Activated B cell treated with CpG ODN at 0.5 μM for 24 hours (primary cell): ENCODE measurements around the gene PURA. TPM values are rescaled to one million over a fixed set of nuclear protein-coding genes. Genes with fewer than 3 reads are reported as not detected.

Experiments
- ATAC-seq: fragments of 200-7000 bp; cut with Tn5 transposase; one replicate; pipeline ENCODE4 v1.10.0; 2021; ENCODE audit warnings: low read depth, mild to moderate bottlenecking, moderate library complexity
- CTCF ChIA-PET: fragments of 350-600 bp; sonication (Branson Sonifier 250); formaldehyde crosslinking; loops from one replicate; lab custom pipeline; 2021; ENCODE audit warnings: antibody characterized with exemption; lab: Charles Lee
- POLR2A ChIA-PET: fragments of 350-600 bp; sonication (Branson Sonifier 250); formaldehyde crosslinking; loops from one replicate; lab custom pipeline; 2021; ENCODE audit warnings: antibody characterized with exemption; lab: Charles Lee
- DNase-seq: peaks from one replicate; pipeline ENCODE4 v3.0.0; 2022
- H3K27ac Mint-ChIP-seq: one replicate; pipeline ENCODE4 v1.8.0; 2020; ENCODE audit warnings: mixed read lengths
- H3K27me3 Mint-ChIP-seq: one replicate; pipeline ENCODE4 v1.8.0; 2021; ENCODE audit warnings: mixed read lengths
- H3K36me3 Mint-ChIP-seq: one replicate; pipeline ENCODE4 v1.8.0; 2021; ENCODE audit warnings: low read depth, mixed read lengths
- H3K4me1 Mint-ChIP-seq: one replicate; pipeline ENCODE4 v1.8.0; 2021; ENCODE audit warnings: mixed read lengths
- H3K4me3 Mint-ChIP-seq: one replicate; pipeline ENCODE4 v1.8.0; 2020; ENCODE audit warnings: mild to moderate bottlenecking, mixed read lengths
- H3K9me3 Mint-ChIP-seq: one replicate; pipeline ENCODE4 v1.8.0; 2020; ENCODE audit warnings: mixed read lengths
- CTCF ChIP-seq: fragments of 200-600 bp; IDR thresholded peaks from one replicate; pipeline ENCODE4 v1.8.0; 2022; ENCODE audit warnings: antibody characterized with exemption, mild to moderate bottlenecking
- intact Hi-C: fragments of 100-400 bp; cut with micrococcal nuclease; formaldehyde crosslinking; loops from one replicate; pipeline ENCODE4 v1.15.1; 2024
- total RNA-seq: library from RNA; stranded (reverse); gene quantifications from 2 replicates; pipeline ENCODE4 v1.2.3, GENCODE V29; 2022

Gene PURA
- total RNA-seq, 1 donor from 2014 or later = 14.9 TPM

DNA sequence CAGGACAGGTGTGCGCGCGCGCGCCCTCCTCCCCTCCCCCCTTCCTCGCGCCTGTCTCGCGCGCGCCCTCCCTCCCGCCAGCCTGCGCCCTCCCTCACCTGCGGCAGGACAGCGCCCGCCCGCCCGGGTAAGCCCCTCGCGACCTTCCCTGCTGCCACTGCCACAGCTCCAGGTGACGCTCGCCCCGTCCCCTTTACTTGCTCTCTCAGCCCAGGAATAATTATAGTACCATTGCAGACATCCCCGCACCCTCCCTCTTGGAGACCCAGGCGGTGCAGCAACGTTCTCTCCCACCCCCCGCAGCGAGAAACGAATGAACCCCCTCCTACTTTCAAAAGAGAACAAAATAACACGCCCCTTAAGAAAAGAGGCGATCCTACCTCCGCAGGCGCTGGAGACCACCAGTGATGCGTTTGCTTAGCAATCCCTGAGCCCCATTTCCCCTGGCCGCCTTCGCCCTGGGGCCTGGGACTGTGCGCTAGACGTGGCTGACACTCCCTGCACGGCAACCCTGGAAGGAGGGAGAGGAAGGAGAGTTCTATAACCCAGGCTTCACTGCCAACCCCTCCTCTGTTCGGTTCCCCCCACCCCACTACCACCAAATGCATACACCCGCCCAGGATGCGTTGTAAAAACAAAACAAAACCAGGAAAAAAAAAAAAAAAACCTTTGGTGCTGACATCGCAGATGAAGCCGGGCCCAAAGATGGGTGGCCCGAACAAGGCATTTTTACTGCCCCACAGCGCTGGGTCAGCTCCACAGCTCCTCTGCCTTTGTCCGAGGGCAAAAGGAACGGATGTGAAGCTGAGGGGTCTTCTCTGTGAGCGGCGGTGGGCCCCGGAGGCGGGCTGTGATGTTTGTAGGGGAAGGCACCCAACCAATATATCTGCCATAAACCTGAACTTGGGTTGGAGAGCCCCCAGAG lies 5.6 kb upstream of the PURA start:
- ChIA-PET POLR2A (interaction anchor here (0.6 to 2.4 kb wide), 18 partner anchors 8 to 1643 kb away, joined by 3 to 16 read pairs (median 4); partner anchors contain the start of genes ANKHD1, CYSTM1, EGR1 and TMCO6), CTCF (interaction anchor here (1.0 to 2.4 kb wide), 5 partner anchors 16 to 36 kb away, joined by 3 to 13 read pairs (median 4); no protein-coding TSS in a partner anchor)
- ATAC-seq (no peak), DNase-seq (peak; percentile 22)
- H3K36me3 Mint-ChIP-seq = peaks cover 7% of the 10 kb centered on the region
- intact Hi-C loops = loop anchor here (5.0 to 10.0 kb wide), 3 partner anchors 261 to 1534 kb away; partner anchors contain the start of gene HSPA9
- peaks cover 52% of the 10 kb centered on the region for H3K4me1 Mint-ChIP-seq
- H3K27me3 Mint-ChIP-seq = peaks cover 10% of the 10 kb centered on the region
- H3K27ac Mint-ChIP-seq = peak overlapping the region; percentile 97
- no peaks in the 10 kb centered on the region for H3K9me3 Mint-ChIP-seq
- peak overlapping the region; percentile 98 for H3K4me3 Mint-ChIP-seq
- no peak for TF ChIP-seq CTCF

- no peak for DNase-seq
- intact Hi-C loops = loop anchor here (5.0 to 10.0 kb wide), 3 partner anchors 262 to 1534 kb away; partner anchors contain the start of gene HSPA9
- ChIA-PET CTCF (interaction anchor here (1.0 to 1.7 kb wide), 2 partner anchors 35 to 37 kb away, joined by 4 to 6 read pairs; no protein-coding TSS in a partner anchor), POLR2A (interaction anchor here (0.6 to 1.8 kb wide), 6 partner anchors 9 to 1861 kb away, joined by 3 to 8 read pairs (median 4); no protein-coding TSS in a partner anchor)
- Mint-ChIP-seq H3K36me3 (peaks cover 7% of the 10 kb centered on the region), H3K9me3 (no peaks in the 10 kb centered on the region), H3K4me3 (peak overlapping the region; percentile 98), H3K4me1 (peaks cover 55% of the 10 kb centered on the region), H3K27me3 (peaks cover 6% of the 10 kb centered on the region), H3K27ac (peak overlapping the region; percentile 97)
- ATAC-seq = no peak
- TF ChIP-seq CTCF = no peak
Measured at GRCh38 chr5:140109018-140109758, 4.7 kb upstream of the PURA start.

GRCh38 chr5:140109759-140110645 lies 3.9 kb upstream of the PURA start:
- peaks cover 6% of the 10 kb centered on the region for H3K27me3 Mint-ChIP-seq
- peaks cover 58% of the 10 kb centered on the region for H3K4me1 Mint-ChIP-seq
- POLR2A ChIA-PET = interaction anchor here (0.9 to 1.1 kb wide), 2 partner anchors 8 to 21 kb away, joined by 3 to 4 read pairs; no protein-coding TSS in a partner anchor
- no peak for TF ChIP-seq CTCF
- ATAC-seq = no peak
- H3K36me3 Mint-ChIP-seq = peaks cover 7% of the 10 kb centered on the region
- H3K9me3 Mint-ChIP-seq = no peaks in the 10 kb centered on the region
- CTCF ChIA-PET = no interaction called here
- intact Hi-C loops = loop anchor here (5.0 to 10.0 kb wide), 6 partner anchors 263 to 1535 kb away; partner anchors contain the start of genes HSPA9 and WDR55
- no peak overlapping the region for H3K27ac Mint-ChIP-seq
- no peak for DNase-seq
- H3K4me3 Mint-ChIP-seq = peak overlapping the region; percentile 98

DNA sequence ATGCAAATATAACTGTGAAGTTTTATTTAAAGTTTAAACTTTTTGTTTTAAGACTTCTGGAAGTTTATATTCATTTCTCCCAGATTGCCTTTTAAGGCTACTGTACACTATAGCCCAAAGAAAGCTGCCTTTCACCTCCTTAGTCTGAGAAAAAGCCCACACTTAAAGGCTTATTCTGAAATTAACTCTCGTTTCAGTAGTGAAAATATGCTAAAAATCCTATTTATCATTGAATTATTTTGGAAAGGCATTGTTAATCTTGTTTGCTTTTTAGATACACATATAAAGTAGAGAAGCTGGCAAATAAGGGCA lies 3.3 kb upstream of the PURA start:
- ChIA-PET POLR2A (no interaction called here), CTCF (no interaction called here)
- peaks cover 62% of the 10 kb centered on the region for H3K4me1 Mint-ChIP-seq
- H3K4me3 Mint-ChIP-seq = no peak overlapping the region
- peaks cover 7% of the 10 kb centered on the region for H3K36me3 Mint-ChIP-seq
- ATAC-seq (no peak), DNase-seq (no peak)
- intact Hi-C loops = loop anchor here (5.0 to 10.0 kb wide), 3 partner anchors 554 to 718 kb away; partner anchors contain the start of gene WDR55
- H3K27ac Mint-ChIP-seq = no peak overlapping the region
- no peak for TF ChIP-seq CTCF
- H3K27me3 Mint-ChIP-seq = peaks cover 6% of the 10 kb centered on the region
- no peaks in the 10 kb centered on the region for H3K9me3 Mint-ChIP-seq
